Calu3 (cell line): ENCODE measurements around the gene SYCP1. TPM values are rescaled to one million over a fixed set of nuclear protein-coding genes. Genes with fewer than 3 reads are reported as not detected.

Source experiments
- BruUV-seq: library from RNA; stranded (reverse); fragments of 400-500 nt; replicated peaks from 2 replicates; lab custom pipeline; 2021; lab: Mats Ljungman, UMichigan
- CTCF ChIA-PET: fragments of 300-600 bp; sonication (Branson Sonifier 250); formaldehyde crosslinking; loops from one replicate; lab custom pipeline; 2022; ENCODE audit warnings: antibody characterized with exemption; lab: Charles Lee
- DNase-seq: peaks from one replicate; pipeline ENCODE4 v3.0.0; 2022
- H3K27ac Mint-ChIP-seq: one replicate; pipeline ENCODE4 v1.8.0; 2022; ENCODE audit warnings: mixed read lengths; ENCODE audit not compliant: unreplicated experiment
- H3K27me3 Mint-ChIP-seq: one replicate; pipeline ENCODE4 v1.8.0; 2022; ENCODE audit warnings: mixed read lengths; ENCODE audit not compliant: unreplicated experiment
- H3K36me3 Mint-ChIP-seq: one replicate; pipeline ENCODE4 v1.8.0; 2022; ENCODE audit warnings: mild to moderate bottlenecking, moderate library complexity, mixed read lengths; ENCODE audit not compliant: insufficient read depth, unreplicated experiment
- H3K4me1 Mint-ChIP-seq: one replicate; pipeline ENCODE4 v1.8.0; 2022; ENCODE audit warnings: mild to moderate bottlenecking, low read depth, mixed read lengths; ENCODE audit not compliant: unreplicated experiment
- H3K4me3 Mint-ChIP-seq: one replicate; pipeline ENCODE4 v1.8.0; 2022; ENCODE audit warnings: mild to moderate bottlenecking, low read depth, moderate library complexity, mixed read lengths; ENCODE audit not compliant: unreplicated experiment
- H3K9me3 Mint-ChIP-seq: one replicate; pipeline ENCODE4 v1.8.0; 2022; ENCODE audit warnings: low read depth, mixed read lengths; ENCODE audit not compliant: unreplicated experiment
- intact Hi-C: fragments of 100-400 bp; cut with micrococcal nuclease; formaldehyde crosslinking; loops from one replicate; pipeline ENCODE4 v1.10.0; 2022; ENCODE audit not compliant: unreplicated experiment
- total RNA-seq: library from RNA; stranded (reverse); gene quantifications from 2 replicates; pipeline ENCODE4 v1.2.3, GENCODE V29; 2022
- TF ChIP-seq, protein P1 (sequence below): fragments of 200-600 bp; IDR thresholded peaks from one replicate; pipeline ENCODE4 v1.8.0; 2022; ENCODE audit warnings: antibody characterized with exemption; ENCODE audit not compliant: unreplicated experiment

Gene SYCP1
- total RNA-seq, 1 experiment from 2014 or later = not detected

DNA sequence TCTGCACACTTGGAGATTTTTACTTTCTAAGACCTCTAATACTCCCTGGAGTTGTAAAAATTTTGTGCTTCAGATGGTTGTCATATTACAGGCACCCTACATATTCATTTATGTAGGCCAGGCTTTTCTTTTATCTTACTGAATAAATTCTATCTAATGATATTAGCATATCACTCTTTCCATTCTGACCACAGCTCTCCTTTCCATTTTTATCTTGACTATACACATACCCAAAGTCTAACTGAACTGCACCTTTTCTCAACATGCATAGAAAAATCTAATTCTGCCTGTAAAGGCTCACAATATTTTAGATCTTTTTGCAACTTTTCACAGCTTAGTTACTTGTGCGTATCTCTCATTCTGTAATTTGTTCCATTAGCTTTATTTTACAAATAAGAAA, 122.2 kb downstream of the SYCP1 start:
- TF ChIP-seq, protein P1, sequence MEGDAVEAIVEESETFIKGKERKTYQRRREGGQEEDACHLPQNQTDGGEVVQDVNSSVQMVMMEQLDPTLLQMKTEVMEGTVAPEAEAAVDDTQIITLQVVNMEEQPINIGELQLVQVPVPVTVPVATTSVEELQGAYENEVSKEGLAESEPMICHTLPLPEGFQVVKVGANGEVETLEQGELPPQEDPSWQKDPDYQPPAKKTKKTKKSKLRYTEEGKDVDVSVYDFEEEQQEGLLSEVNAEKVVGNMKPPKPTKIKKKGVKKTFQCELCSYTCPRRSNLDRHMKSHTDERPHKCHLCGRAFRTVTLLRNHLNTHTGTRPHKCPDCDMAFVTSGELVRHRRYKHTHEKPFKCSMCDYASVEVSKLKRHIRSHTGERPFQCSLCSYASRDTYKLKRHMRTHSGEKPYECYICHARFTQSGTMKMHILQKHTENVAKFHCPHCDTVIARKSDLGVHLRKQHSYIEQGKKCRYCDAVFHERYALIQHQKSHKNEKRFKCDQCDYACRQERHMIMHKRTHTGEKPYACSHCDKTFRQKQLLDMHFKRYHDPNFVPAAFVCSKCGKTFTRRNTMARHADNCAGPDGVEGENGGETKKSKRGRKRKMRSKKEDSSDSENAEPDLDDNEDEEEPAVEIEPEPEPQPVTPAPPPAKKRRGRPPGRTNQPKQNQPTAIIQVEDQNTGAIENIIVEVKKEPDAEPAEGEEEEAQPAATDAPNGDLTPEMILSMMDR = no peak
- no peak for DNase-seq
- Mint-ChIP-seq H3K4me1 (no peaks in the 10 kb centered on the region), H3K9me3 (no peaks in the 10 kb centered on the region), H3K4me3 (no peak overlapping the region), H3K36me3 (no peaks in the 10 kb centered on the region), H3K27ac (no peak overlapping the region), H3K27me3 (no peaks in the 10 kb centered on the region)
- CTCF ChIA-PET = interaction anchor here (0.7 kb wide), 1 partner anchor 287 kb away, joined by 3 read pairs; no protein-coding TSS in a partner anchor
- intact Hi-C loops = no loop called here
- BruUV-seq = no TSS peak

DNA sequence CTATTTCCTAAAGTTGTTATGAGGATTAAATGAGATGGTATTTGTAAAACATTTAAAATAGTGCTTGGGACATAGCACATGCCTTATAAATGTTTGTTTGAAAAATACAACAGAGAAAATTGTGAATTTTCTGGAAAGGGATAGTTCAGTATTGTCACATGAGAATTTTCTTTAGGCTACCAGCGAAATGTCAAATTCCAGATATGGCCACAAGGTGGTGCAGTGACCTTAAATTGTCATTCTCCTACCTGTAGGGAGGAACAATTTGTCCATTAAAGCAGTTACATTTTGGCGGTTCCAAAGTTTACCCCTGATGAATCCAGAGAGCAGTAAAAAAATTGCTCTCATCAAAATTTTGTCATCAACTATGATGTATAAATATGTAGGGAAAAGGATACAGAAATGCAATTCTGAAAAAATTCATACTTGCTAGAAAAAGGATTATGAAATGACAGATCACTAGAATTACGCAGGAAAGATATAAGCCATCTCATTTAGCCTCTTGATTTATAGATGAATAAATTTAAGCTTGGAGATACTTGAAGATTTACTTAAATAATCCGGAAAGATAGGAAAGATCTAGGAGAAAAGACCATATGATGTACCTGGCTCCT, 124.7 kb downstream of the SYCP1 start:
- H3K9me3 Mint-ChIP-seq = no peaks in the 10 kb centered on the region
- no peak overlapping the region for H3K27ac Mint-ChIP-seq
- TF ChIP-seq, protein P1 = peak; percentile 67
- H3K4me3 Mint-ChIP-seq = no peak overlapping the region
- BruUV-seq = no TSS peak
- intact Hi-C loops = loop anchor here (1.0 kb wide), 2 partner anchors 62 to 134 kb away; no protein-coding TSS in a partner anchor
- H3K4me1 Mint-ChIP-seq = no peaks in the 10 kb centered on the region
- CTCF ChIA-PET = no interaction called here
- no peaks in the 10 kb centered on the region for H3K27me3 Mint-ChIP-seq
- DNase-seq = peak; percentile 63
- no peaks in the 10 kb centered on the region for H3K36me3 Mint-ChIP-seq

GRCh38 chr1:114982251-114982650, 127.6 kb downstream of the SYCP1 start:
- DNase-seq = no peak
- no peak overlapping the region for H3K4me3 Mint-ChIP-seq
- TF ChIP-seq, protein P1 = no peak
- H3K9me3 Mint-ChIP-seq = no peaks in the 10 kb centered on the region
- no peaks in the 10 kb centered on the region for H3K36me3 Mint-ChIP-seq
- intact Hi-C loops = no loop called here
- no TSS peak for BruUV-seq
- H3K27ac Mint-ChIP-seq = no peak overlapping the region
- CTCF ChIA-PET = no interaction called here
- H3K27me3 Mint-ChIP-seq = no peaks in the 10 kb centered on the region
- H3K4me1 Mint-ChIP-seq = no peaks in the 10 kb centered on the region

- TF ChIP-seq, protein P1 = no peak
- H3K4me3 Mint-ChIP-seq = no peak overlapping the region
- CTCF ChIA-PET = no interaction called here
- DNase-seq = no peak
- H3K27ac Mint-ChIP-seq = no peak overlapping the region
- H3K36me3 Mint-ChIP-seq = no peaks in the 10 kb centered on the region
- intact Hi-C loops = no loop called here
- no peaks in the 10 kb centered on the region for H3K4me1 Mint-ChIP-seq
- peaks cover 9% of the 10 kb centered on the region for H3K9me3 Mint-ChIP-seq
- BruUV-seq = no TSS peak
- H3K27me3 Mint-ChIP-seq = no peaks in the 10 kb centered on the region
Observed at GRCh38 chr1:114986286-114986685, 131.6 kb downstream of the SYCP1 start.
